ENCODE data around the gene WSCD2. TPM values are rescaled to one million over a fixed set of nuclear protein-coding genes. Genes with fewer than 3 reads are reported as not detected.

WSCD2 gene
- total RNA-seq, 2 donors from 2014 or later, result 0.15 to 0.74 TPM

DNA sequence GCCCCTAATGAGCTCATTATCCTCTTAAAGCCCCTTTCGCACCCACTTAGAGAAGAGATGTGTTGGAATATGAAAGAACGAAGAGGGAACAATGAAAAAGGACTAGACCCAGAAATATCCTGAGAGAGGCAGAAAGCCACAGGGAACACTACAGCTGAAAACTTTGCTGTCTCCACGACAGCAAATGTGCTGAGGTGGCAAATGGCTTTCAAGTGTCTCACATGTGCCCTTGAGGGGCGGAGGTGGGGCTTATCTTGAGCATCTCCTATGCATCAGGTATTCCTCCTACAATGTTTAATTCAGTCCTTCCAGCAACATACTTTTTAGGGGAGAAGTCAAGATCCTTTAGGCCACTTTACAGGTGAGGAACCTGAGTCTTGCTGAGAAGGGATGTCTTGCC, 62.9 kb downstream of the WSCD2 start:
- no peak overlapping the region for H3K9ac ChIP-seq (ENCODE audit: low read depth in 2 of 2, low read length in 2 of 2)
- TF ChIP-seq CTCF (IDR thresholded peaks at IDR 0.05), result no peak
- no peak overlapping the region for H3K4me3 ChIP-seq
- intact Hi-C loops (cut with DNase I), result loop anchor here (5.0 kb wide), 1 partner anchor 200 kb away; no protein-coding TSS in a partner anchor
- no peak for DNase-seq
- no peaks in the 10 kb centered on the region for H3K36me3 ChIP-seq
- H3K27ac ChIP-seq, result no peak overlapping the region
- no peaks in the 10 kb centered on the region for H3K4me1 ChIP-seq
- no peaks in the 10 kb centered on the region for H3K9me3 ChIP-seq
- no peaks in the 10 kb centered on the region for H3K27me3 ChIP-seq

- DNase-seq, result no peak
- TF ChIP-seq CTCF (IDR thresholded peaks at IDR 0.05), result no peak
- Histone ChIP-seq H3K27me3 (no peaks in the 10 kb centered on the region), H3K4me1 (no peaks in the 10 kb centered on the region), H3K27ac (no peak overlapping the region), H3K4me3 (no peak overlapping the region), H3K36me3 (no peaks in the 10 kb centered on the region), H3K9ac (ENCODE audit: low read depth in 2 of 2, low read length in 2 of 2) (no peak overlapping the region), H3K9me3 (no peaks in the 10 kb centered on the region)
- intact Hi-C loops (cut with DNase I), result loop anchor here (5.0 kb wide), 1 partner anchor 201 kb away; no protein-coding TSS in a partner anchor
These were observed 64.4 kb downstream of the WSCD2 start for GRCh38 chr12:108193493-108193892.

DNA sequence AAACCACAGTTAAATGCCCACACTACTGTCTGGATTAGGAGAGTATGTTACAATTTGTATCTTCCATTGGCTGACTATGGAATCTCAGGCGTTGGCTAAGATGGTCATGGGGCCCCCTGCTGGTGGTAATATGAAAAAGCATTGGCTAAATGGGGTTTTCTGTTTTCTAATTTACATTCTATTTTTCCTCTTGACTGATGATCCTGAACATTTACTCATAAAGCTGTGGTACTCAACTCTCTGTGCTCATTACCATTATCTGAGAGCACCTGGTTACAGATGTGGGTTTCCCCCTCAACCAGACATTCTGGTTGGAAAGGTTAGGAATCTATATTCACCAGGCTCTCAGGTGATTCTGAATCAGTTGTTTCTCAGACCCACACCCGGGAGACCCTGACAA, 64.8 kb downstream of the WSCD2 start:
- TF ChIP-seq CTCF (IDR thresholded peaks at IDR 0.05), result peak; percentile 52
- H3K4me1 ChIP-seq, result no peaks in the 10 kb centered on the region
- H3K9me3 ChIP-seq, result no peaks in the 10 kb centered on the region
- H3K27ac ChIP-seq, result no peak overlapping the region
- H3K4me3 ChIP-seq, result no peak overlapping the region
- intact Hi-C loops (cut with DNase I), result loop anchor here (5.0 kb wide), 1 partner anchor 202 kb away; no protein-coding TSS in a partner anchor
- peak; percentile 22 for DNase-seq
- H3K9ac ChIP-seq (ENCODE audit: low read depth in 2 of 2, low read length in 2 of 2), result no peak overlapping the region
- no peaks in the 10 kb centered on the region for H3K36me3 ChIP-seq
- H3K27me3 ChIP-seq, result no peaks in the 10 kb centered on the region

- intact Hi-C loops (cut with DNase I), result loop anchor here (5.0 kb wide), 1 partner anchor 202 kb away; no protein-coding TSS in a partner anchor
- H3K27ac ChIP-seq, result no peak overlapping the region
- no peak overlapping the region for H3K4me3 ChIP-seq
- TF ChIP-seq CTCF (IDR thresholded peaks at IDR 0.05), result no peak
- no peaks in the 10 kb centered on the region for H3K9me3 ChIP-seq
- no peaks in the 10 kb centered on the region for H3K27me3 ChIP-seq
- H3K36me3 ChIP-seq, result no peaks in the 10 kb centered on the region
- no peak for DNase-seq
- no peaks in the 10 kb centered on the region for H3K4me1 ChIP-seq
- H3K9ac ChIP-seq (ENCODE audit: low read depth in 2 of 2, low read length in 2 of 2), result no peak overlapping the region
These were observed 65.5 kb downstream of the WSCD2 start for GRCh38 chr12:108194585-108194984.

- H3K27me3 ChIP-seq, result no peaks in the 10 kb centered on the region
- intact Hi-C loops (cut with DNase I), result no loop called here
- H3K36me3 ChIP-seq, result no peaks in the 10 kb centered on the region
- no peak overlapping the region for H3K9ac ChIP-seq (ENCODE audit: low read depth in 2 of 2, low read length in 2 of 2)
- no peak for TF ChIP-seq CTCF (IDR thresholded peaks at IDR 0.05)
- no peaks in the 10 kb centered on the region for H3K4me1 ChIP-seq
- no peak for DNase-seq
- H3K4me3 ChIP-seq, result no peak overlapping the region
- H3K27ac ChIP-seq, result no peak overlapping the region
- no peaks in the 10 kb centered on the region for H3K9me3 ChIP-seq
These were observed 67.2 kb downstream of the WSCD2 start for GRCh38 chr12:108196319-108196718.

All from colonic mucosa (tissue), 4 donors.